SK-MEL-5 (cell line): ENCODE results near the gene CYTH3. TPM values are rescaled to one million over a fixed set of nuclear protein-coding genes. Genes with fewer than 3 reads are reported as not detected.
"Not testable (repeated sequence)": the region's sequence is repeated elsewhere in the genome, so short reads cannot be mapped to it uniquely, and the experiment has no call there.

ENCODE experiments used
- DNase-seq: peaks from one replicate; pipeline ENCODE4 v3.0.0-alpha.2; 2016; ENCODE audit warnings: low read depth, low spot score
- in situ Hi-C: cut with HindIII; loops from 2 replicates; pipeline ENCODE4 v1.10.0; 2016; ENCODE audit warnings: low sequenced_read_pairs, high pct_unique_total_duplicates, low pct_unique_long_range_greater_than_20kb
- polyA plus RNA-seq, 2 experiments: library from polyadenylated mRNA; depleted of rRNA; stranded (reverse); fragments of >200 nt; gene quantifications; 2 replicates each; pipeline ENCODE4 v1.2.3, GENCODE V29; 2015
- total RNA-seq: library from RNA; depleted of rRNA; stranded (reverse); fragments of >200 nt; shearing (Covaris generic); gene quantifications from 2 replicates; pipeline ENCODE4 v1.2.3, GENCODE V29; 2014; rRNA removed

Gene CYTH3, protein sequence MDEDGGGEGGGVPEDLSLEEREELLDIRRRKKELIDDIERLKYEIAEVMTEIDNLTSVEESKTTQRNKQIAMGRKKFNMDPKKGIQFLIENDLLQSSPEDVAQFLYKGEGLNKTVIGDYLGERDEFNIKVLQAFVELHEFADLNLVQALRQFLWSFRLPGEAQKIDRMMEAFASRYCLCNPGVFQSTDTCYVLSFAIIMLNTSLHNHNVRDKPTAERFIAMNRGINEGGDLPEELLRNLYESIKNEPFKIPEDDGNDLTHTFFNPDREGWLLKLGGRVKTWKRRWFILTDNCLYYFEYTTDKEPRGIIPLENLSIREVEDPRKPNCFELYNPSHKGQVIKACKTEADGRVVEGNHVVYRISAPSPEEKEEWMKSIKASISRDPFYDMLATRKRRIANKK
- 70.3 and 75.0 TPM in 2 replicates for total RNA-seq
- polyA plus RNA-seq (2015; cell fraction: cytosol; rRNA removed) = 136 and 172 TPM in 2 replicates
- 255 and 306 TPM in 2 replicates for polyA plus RNA-seq (2015; cell fraction: nucleus; rRNA removed)

DNA sequence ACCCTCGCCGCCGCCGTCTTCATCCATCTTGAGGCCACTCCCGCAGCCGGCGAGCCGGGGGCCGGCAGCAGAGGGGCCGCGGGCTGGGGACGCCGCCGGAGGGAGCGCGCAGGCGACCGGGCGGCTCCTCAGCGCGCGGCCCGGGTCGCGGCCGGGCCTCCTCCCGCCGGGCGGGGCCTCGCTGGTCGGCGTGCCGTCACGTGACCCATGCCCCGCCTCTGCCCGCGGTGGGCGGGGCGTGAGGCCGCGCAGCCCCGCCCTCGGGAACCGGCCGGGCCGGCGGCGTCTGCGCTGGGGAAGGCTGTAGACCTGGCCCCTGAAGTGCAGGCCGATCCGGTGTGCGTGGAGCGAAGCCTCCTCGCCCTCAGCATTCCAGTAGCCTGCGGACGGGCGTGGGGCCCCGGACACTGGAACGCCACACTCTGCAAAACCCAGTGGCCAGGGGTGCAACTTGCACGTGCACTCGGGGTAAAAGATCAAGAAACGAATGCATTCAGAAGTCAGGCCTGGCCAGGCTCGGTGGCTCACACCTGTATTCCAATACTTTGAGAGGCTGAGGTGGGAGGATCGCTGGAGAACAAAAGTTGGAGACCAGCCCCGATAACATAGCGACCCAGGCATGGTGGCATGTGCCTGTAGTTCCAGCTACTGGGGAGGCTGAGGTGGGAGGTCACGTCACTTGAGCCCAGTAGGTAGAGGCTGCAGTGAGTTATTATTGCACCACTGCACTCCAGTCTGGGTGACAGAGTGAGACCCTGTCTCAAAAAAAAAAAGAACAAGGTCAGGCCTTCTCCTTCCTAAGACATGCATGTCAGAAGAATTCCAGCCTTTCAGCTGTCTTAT, at the start of gene CYTH3:
Gene CYTH3 (minus strand): TSS at position 144 of the 843 bp plus-strand sequence. CDS start 117 bp downstream, at position 27.
- DNase-seq = peak; percentile 82
- in situ Hi-C loops = no loop called here

DNA sequence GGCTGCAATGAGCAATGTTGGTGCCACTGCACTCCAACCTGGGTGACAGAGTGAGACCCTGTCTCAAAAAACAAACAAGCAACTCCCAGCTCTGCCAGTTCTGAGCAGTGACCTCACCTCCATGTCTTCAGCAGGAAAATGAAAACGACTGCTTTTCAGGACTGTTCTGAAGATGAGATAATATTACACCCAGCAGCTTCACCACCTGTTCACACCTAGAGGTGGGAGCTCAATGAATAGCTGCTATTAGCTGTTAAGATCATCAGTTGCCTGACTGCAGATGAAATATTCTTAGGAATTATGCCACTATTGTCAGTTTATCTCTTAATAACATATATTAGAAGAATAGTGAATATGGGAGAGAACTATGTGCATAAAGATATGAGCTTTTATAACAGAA, 48.4 kb upstream of the CYTH3 start:
- no peak for DNase-seq
- in situ Hi-C loops = no loop called here

DNA sequence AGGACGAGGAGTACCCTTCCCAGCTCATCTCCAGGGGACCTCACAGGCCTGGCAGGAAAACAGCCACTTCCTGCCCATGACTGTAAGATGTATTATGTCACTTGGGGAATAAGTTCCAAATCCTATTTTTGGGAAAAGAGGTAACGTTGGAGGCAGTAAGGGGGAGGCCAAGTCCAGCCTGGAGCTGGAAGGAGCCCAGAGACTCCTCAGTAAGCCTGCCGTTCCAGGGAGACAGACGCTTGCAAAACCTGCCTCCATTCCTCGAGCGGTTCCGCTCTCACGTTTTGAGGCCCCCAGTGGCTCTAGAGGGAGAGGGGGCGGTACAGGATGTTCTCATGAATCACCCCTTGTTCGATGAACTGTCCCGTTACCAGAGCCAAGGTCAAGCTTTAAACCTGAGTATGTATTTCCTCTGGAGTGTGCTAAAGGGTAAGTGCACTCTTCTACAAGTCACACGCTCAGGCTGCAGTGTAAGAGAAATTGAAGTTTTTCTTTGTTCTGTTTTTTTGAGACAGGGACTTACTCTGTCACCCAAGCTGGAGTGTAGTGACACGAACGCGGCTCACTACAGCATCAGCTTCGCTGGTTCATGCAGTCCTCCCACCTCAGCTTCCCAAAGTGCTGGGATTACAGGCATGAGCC, 45.5 kb upstream of the CYTH3 start:
- DNase-seq = peak; percentile 68
- in situ Hi-C loops = no loop called here

DNA sequence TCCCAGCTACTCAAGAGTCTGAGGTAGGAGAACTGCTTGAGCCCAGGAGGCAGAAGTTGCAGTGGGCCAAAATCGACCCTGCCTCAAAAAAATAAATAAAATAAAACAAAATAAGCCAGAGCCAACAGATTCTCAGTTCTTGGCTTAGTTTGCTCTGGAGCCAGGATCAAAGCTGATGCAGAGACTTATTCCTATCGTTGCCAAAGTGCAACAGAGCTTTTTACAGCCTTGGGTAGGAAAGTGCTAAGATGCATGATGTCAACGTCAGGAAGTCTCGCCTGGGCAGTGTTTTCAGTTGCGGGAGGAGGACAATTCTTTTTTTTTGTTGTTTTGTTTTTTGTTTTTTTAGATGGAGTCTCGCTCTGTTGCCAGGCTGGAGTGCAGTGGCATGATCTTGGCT, 43.8 kb upstream of the CYTH3 start:
- no peak for DNase-seq
- in situ Hi-C loops = no loop called here

DNA sequence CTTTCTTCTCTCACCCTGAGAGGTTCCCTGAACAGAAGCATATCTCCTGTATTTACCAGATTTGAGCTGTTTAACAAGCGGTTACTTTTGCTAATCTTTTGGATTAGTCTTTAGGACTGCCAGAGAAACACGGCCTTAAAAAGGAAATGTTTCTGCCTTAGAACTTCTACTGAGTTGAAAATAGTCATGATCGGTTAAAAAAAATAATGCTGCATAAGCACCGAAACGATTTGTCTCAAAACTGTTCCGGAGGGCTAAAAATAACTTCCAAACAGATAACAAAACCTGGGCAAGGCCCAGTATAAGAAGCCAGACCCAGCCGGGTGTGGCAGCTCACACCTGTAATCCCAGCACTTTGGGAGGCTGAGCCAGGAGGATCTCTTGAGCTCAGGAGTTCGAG, 43.3 kb upstream of the CYTH3 start:
- DNase-seq = no peak
- in situ Hi-C loops = no loop called here

DNA sequence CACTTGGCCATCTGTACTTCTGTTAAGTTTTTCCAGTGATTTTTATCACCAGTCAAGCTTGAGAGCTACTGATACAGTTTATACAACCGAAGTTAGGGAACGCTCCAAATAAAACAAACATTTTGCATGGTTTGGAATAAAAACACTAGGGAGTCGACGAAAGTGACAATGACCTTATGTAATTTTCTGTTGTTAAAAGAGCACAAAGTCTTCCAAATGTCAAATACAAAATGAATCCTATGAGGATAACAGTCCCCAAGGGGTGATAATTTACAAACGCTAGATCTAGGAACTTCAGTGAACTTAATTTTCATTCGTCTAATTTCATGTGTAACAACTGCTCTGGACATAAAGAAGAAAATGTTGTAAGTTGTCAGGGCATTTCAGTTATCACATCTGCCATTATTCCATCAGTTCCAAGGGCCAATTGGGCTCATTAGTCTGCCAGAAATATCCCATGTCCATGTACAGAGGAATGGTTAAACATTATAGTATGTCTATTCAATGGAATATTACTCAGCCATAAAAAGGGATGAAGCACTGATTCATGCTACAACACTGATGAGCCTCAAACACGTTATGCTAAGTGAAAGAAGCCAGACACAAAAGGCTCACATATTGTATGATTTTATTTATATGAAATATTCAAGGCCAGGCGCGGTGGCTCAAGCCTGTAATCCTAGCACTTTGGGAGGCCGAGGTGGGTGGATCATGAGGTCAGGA, 38.0 kb upstream of the CYTH3 start:
- in situ Hi-C loops = no loop called here
- no peak for DNase-seq

DNA sequence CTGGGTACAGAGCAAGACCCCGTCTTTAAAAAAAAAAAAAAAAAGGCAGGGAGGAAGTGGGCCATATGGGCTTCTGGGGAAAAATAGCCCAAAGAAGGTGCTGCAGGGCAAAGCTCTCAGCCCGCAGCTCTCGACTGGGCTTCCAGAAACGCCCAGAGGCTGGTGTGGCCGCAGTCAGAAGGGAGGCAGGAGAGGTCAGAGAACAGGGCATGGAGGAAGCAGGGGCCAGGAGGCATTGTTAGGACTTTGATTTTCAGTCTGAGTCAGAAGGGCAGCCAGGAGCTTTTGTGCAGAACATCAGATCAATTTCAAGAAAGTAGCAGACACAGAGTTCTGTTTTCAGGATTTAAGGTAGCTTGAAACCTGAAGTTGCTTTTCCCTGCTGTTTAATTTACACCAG, 35.3 kb upstream of the CYTH3 start:
- in situ Hi-C loops = no loop called here
- DNase-seq = no peak

DNA sequence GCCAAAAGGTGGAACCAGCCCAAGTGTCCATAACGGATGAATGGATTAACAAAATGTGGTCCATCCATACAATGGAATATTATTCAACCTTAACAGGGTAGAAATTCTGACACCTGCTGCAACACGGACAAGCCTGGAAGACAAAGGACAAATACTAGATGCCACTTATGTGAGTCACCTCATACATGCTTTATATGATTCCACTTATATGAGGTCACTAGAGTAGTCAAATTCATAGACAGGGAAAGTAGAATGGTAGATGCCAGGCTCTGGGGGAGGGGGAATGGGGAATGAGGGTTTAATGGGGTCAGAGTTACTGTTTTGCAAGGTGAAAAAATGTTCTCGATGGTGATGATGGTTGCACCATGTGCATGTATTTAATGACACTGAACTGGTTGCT, 34.0 kb upstream of the CYTH3 start:
- in situ Hi-C loops = no loop called here
- DNase-seq = no peak

DNA sequence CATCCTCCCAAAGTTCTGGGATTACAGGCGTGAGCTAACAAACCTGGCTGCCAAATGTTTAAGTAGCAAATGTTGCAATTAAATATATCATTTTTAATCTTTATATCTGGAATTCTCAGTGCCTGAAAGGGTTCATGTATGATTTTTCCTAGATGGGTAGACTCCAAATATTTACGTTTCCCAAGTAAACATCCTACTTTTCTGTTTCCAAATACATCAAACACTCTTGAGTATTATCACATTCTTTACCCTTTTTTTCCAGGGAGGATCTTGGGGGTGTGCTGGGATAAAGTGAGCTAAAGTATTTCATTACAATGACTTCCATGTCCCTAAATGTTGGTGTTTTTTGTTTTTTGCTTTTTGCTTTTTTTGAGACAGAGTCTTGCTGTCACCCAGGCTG, 32.9 kb upstream of the CYTH3 start:
- no peak for DNase-seq
- in situ Hi-C loops = no loop called here

DNA sequence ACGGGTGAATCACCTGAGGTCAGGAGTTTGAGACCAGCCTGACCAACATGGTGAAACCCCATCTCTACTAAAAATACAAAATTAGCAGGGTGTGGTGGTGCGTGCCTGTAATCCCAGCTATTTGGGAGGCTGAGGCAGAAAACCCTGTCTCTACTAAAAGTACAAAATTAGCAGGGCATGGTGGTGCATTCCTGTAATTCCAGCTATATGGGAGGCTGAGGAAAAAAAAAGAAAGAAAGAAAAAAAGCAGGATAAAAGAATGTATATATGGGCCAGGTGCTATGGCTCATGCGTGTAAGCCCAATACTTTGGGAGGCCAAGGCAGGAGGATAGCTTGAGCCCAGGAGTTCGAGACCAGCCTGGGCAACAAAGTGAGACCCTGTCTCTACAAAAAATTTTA, 29.0 kb upstream of the CYTH3 start:
- in situ Hi-C loops, DNase-seq: not testable (repeated sequence)

DNA sequence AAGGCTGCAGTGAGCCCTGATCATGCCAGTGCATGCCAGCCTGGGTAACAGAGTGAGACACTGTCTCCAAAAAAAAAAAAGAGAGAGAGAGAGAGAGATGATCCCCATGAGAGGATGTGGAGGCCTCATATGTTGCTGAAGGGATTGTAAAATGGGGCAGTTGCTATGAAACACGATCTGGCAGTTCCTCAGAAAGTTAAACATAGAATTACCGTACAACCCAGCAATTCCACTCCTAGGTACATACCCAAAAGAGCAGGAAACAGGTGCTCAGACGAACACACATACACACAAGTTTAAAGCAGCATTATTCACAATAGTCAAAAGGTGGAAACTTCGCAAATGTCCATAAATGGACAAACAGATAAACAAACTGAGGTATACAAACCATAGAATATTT, 27.4 kb upstream of the CYTH3 start:
- in situ Hi-C loops = no loop called here
- DNase-seq = no peak

DNA sequence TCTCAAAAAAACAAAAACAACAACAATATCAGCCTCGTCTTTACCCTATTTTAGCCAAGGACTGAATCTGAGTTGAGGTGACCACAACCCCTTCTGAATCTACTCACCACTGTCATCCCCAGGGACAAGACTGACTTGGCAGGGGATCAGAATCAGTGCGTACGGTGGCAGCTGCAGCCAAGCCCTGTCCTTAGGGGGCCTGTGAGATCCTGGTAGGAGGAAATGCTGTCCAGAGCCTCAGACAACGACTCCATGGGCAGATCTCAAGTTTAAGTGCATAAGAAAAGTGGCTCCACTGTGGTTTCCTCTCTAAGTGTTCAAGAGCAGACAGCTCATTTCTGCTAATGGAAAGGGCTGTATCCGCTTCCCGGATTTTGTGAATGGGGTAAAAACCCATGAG, 22.4 kb upstream of the CYTH3 start:
- in situ Hi-C loops = no loop called here
- DNase-seq = no peak

DNA sequence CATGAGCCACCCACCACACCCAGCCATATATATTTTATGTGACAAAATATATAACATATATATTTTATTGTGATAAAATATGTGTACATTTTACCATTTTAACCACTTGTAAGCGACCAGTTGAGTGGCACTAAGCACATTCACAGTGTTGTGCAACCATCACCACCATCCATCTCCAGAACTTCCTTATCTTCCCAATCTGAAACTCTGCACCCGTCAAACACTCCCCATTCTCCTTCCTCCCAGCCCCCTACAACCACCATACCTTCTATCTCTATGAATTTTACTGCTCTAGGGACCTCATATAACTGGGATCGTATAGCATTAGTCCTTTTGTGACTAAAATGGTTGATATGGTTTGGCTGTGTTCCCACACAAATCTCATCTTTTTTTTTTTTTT, 20.8 kb upstream of the CYTH3 start:
- no peak for DNase-seq
- in situ Hi-C loops = no loop called here

DNA sequence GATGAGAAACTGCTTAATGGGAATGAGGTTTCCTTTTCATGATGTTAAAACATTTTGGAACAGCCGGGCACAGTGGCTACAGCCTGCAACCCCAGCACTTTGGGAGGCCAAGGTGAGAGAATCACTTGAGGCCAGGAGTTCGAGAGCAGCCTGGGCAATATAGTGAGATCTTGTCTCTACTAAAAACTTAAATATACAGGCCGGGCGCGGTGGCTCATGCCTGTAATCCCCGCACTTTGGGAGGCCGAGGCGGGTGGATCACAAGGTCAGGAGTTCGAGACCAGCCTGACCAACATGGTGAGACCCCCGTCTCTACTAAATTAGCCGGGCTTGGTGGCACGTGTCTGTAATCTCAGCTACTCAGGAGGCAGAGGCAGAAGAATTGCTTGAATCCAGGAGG, 19.5 kb upstream of the CYTH3 start:
- in situ Hi-C loops, DNase-seq: not testable (repeated sequence)

DNA sequence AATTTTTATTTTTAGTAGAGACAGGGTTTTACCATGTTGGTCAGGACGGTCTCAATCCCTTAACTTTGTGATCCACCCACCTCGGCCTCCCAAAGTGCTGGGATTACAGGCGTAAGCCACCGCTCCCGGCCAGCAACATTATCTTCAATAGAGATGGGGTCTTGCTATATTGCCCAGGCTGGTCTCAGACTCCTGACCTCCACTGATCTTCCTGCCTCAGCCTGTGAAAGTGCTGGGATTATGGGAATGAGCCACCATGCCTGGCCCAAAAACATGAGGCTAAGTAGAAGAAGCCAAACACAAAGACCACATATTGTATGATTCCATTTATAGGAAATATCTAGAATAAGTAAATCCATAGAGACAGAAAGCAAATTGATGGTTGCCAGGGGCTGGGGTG, 19.1 kb upstream of the CYTH3 start:
- in situ Hi-C loops = no loop called here
- DNase-seq = no peak

DNA sequence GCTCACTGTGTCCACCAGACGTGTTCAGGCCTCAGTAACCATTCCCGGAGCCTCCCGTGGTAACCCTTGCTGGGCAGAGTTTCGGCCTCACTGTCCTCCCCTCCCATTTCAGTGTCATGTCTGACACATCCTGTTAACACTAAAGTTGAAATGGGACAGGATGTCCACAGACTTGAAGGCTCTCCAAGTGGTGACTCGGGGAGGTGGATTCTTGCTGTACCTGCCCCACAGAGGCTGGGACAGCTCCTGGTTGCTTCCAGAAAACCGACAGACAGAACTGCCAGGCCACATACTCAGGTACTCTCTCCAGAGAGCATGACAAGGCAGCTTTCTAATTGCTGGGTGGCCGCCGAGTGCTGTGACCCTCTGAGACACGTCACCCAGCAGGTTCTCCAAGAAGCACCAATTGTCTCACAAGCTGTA, 17.9 kb upstream of the CYTH3 start:
- DNase-seq = no peak

DNA sequence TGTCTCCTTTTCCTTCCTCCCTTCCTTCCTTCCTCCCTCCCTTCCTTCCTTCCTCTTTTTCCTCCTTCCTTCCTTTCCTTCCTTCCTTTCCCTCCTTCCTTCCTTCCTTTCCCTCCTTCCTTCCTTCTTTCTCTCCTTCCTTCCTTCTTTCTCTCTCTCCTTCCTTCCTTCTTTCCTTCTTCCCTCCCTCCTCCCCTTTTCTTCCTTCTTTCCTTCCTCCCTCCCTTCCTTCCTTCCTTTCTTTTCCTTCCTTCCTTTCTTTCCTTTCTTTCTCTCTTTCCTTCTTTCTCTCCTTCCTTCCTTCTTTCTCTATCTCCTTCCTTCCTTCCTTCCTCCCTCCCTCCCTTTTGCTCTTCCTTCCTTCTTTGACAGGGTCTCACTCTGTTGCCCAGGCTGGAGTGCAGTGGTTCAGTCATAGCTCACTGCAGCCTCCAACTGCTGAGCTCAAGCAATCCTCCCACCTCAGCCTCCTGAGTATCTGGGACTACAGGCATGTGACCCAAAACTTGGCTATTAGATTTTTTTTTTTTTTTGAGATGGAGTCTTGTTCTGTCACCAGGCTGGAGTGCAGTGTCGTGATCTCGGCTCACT, 15.9 kb upstream of the CYTH3 start:
- in situ Hi-C loops = no loop called here
- no peak for DNase-seq

More for the DNA sequence above, 17.9 kb upstream of the CYTH3 start:
- in situ Hi-C loops = no loop called here
